GM19193 (cell line): ENCODE results near the gene PRKAG2.

Experiments used
- POLR2A ChIP-seq: IDR thresholded peaks from 4 replicates; pipeline ENCODE4 v1.6.1; 2011; ENCODE audit not compliant: insufficient read depth, insufficient read length; ENCODE audit errors: extremely low read depth

Gene PRKAG2

DNA sequence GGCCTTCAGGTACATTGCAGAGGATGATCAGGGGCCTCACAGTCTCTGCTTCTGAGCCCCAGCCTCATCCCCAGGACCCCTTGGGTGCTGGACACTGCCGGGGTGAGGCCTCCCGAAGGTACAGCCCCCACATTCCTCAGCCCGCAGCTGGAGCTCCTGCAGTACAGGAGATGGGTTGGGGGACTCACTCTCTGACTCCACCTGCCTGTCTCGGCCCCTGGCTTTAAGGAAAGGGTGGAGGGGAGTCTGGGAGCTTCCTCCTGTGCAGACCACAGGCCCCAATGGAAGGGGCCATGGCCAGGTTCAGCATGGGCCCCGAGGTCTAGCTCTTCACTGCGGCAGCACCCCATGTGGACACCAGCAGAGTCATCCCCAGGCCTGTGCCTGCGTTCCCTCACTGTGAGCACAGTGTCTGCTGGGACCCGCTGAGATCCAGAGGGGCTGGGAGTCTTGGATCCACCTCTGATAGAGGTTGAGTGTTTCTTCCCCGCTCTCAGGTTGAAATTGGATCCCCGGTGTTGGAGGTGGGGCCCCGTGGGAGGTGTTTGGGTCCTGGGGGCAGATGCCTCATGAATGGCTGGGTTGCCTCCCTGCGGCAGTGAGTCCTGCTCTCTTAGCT, 99.9 kb downstream of the PRKAG2 start:
- no peak for TF ChIP-seq POLR2A

GRCh38 chr7:151776446-151776845, 100.5 kb downstream of the PRKAG2 start:
- no peak for TF ChIP-seq POLR2A

DNA sequence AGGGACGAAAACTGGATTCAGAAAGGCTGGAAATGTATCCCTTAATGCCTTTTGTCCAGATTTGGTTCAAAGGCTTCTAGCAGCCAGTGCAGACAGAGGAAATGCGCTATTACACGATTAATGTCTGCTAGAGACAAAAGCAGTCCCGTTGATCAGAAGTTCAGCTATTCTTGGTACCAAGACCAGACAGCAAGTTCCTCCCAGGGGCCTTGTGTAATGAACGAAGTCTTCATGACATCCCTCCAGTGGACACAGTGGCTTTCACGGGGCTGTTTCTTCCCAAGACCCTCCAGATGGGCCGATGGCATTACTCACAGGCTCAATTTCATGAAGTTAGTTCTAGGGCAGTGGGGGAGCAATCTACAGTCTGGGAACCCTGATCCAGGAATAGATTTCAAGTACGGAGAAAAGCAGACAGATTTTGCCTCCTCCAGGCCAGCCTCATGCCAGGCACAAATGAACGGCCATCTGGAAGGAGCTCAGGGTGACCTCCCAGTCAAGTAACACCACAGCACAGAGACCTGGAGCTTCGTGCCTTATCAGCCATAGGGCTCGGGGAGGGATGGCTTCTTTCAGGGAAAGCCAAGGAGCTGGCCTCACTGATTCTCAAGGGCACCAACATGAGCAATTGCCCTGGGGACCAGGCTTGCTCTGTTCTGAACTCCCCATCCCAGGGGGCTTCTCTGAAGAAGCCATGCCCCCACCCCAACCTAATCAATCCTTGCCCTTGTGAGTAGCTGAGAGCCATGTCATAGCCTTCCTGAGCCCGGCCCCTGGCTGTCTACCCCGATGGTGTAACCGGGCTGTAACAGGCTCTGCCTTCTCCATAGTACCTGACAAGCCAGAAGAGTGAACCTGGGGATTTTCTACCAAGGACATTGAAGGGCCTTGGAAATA, 101.1 kb downstream of the PRKAG2 start:
- TF ChIP-seq POLR2A: no peak

- no peak for TF ChIP-seq POLR2A
Observed at GRCh38 chr7:151774951-151775350, 102.0 kb downstream of the PRKAG2 start.

DNA sequence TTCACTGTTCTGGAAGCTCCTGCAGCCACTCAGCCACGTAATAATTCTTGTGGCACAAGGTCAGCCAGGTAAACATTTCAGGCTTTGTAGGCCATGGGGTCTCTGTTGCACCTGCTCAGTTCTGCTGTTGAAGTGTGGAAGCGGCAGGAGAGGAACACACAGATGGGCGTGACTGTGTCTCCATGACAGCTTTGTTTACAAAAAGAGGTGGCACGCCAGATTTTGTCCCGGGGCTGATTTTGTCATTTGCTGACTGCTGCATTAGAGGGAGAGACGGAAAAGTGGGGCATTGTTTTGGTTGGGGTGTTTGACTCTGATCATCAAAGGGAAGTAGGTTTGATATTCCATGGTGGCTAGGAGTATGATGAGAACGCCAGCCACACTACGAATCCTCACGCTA, 103.1 kb downstream of the PRKAG2 start:
- no peak for TF ChIP-seq POLR2A

DNA sequence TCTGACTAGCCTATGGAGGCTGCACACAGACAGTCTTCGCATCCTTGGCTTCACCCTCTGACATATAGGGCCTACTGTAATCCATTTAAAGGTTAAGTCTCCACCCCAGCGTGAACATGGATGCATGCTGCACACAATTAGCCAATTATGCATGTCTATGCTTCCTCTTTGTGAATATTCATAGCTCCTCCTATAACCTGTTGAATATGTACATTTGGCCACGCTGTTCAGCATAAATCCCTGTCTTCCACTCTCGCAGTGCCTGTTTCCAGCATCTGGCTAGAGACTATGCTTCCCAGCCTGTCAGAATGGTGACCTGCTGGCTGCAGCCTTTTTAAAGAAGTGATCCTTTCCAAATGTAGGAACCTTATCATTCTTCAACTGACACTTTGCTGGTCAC, 106.7 kb downstream of the PRKAG2 start:
- TF ChIP-seq POLR2A: no peak

DNA sequence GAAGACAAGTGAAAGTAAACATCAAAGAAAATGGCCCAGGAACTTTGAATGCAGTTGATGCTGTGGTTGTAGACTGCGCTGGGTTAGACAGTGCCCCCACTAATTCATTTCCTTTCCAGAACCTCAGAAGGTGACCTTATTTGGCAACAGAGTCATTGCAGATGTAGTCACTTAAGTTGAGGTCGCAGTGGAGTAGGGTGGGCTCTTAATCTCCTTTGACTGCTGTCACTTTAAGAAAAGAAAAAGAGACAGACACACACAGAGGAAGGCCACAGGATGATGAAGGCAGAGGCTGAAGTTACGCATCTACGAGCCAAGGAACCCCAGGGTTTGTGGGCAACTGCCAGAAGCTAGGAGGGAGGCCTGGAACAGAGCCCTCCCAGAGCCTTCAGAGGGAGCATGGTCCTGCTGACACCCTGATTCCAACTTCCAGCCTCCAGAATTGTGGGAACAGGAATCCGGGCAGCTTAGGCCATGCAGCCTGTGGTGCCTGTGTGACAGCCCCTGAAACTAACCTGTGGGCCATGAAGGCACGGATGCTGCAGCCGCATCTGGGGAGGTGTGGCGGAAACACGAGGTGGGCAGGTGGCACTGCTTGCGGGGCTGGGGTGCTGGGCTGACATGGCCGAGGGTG, 107.6 kb downstream of the PRKAG2 start:
- TF ChIP-seq POLR2A: no peak

- no peak for TF ChIP-seq POLR2A
Observed at GRCh38 chr7:151768805-151769187, 108.1 kb downstream of the PRKAG2 start.

DNA sequence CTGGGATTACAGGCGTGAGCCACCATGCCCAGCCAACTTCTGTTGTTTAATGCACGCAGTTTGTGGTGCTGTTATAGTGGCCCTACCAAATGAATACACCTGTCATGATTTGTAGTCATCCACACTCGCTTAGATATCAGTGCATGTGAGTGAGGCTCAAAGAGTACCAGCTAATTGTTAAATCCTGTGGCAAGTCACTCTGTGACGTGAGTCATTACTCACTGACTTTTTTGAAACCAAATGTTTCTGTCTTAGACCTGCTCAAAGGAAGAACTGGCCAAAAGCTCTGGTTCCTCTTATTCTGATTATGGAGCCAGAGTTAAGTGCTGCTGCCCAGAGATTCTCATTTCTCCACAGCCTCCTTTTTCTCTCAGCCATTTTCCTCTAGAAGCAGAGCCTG, 109.4 kb downstream of the PRKAG2 start:
- no peak for TF ChIP-seq POLR2A

DNA sequence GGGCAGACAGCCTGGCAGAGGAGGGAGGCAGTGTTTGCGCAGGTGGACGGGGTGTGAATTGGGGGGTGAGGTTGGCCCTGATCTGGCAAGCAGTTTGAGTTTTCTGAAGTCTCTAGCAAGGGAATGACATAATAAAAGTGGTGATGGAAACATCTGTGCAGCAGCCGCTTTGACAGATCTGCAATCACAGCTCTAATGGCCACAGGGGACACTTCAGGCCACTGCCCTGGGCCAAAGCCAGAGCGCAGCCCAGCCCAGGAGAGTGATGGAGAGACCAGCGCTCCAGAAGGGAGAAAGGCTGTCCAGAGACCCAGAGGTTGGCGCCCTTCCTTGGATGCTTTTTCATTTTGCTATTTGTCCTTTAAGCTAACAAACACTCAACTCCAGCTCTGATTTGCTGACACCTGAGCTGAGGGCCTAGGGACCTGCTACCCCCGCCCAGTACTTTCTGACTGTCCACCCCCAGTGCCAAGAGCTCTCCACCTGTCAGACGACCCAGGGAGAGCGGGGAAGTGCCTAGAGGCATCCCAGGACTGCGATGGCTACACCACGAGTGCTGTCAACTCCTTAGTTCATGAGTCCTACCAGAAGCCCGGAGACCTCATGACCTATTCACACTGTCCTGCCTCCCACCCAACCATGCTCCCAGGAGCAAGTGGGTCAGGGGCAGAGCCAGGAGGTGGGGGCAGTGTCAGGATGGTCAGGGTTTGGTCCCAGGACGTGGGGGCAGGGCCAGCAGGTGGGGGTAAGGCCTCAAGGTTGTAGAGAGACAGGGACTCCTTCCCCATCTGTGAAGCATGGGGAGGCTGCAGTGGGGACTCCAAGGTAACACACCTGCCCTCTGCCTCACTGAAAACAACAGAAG, 112.6 kb downstream of the PRKAG2 start:
- TF ChIP-seq POLR2A: no peak

- TF ChIP-seq POLR2A: no peak
Observed at GRCh38 chr7:151763420-151763984, 113.4 kb downstream of the PRKAG2 start.

GRCh38 chr7:151762583-151763245, 114.2 kb downstream of the PRKAG2 start:
- TF ChIP-seq POLR2A: no peak

DNA sequence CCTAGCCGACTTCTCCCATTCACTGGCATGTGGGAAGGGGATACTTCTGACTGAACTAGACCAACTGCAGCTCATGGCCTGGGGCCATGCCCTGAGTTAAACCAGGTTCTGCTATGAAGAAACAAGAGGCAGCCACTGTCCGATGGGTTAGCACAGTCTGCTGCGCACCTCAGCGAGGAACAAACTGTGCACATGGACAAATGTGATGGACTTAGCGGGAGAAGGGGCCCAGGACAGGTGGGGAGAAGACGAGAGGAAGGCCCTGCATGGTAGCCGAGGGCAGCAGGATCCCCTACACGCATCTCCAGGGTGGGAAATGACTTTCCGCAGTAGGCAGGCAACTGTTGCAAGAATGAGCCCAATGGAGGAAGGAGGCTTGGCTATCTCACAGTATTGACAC, 115.0 kb downstream of the PRKAG2 start:
- TF ChIP-seq POLR2A: no peak

DNA sequence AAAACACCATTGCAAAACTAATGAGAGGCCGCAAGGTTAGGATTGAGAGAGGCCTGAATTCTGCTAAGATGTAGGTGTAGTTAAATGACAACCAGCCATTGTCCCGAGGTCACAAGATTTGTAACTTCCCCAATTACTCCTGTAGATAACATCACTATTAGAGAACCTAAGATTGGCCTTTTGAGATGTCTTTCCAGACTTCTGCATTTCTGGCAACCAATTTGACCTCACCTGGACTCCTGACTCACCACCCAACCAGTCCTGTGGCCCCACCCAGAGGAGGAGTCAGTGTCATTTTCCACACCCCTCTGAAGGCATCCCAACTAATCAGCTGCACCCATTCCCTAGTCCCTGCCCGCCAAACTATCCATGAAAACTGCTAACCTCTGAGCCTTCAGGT, 115.7 kb downstream of the PRKAG2 start:
- no peak for TF ChIP-seq POLR2A
